ENCODE measurements around the gene SPG7.
"Not testable (repeated sequence)": the region's sequence is repeated elsewhere in the genome, so short reads cannot be mapped to it uniquely, and the experiment has no call there.

GRCh38 chr16:89587676-89588075, 79.5 kb downstream of the SPG7 start:
- TF ChIP-seq POLR2A (IDR thresholded peaks at IDR 0.05; ENCODE audit: low read length); GATA1 (IDR thresholded peaks at IDR 0.05; ENCODE audit: low read depth, low read length): not testable (repeated sequence)
